Measurements from ENCODE around the gene LUZP1.

LUZP1 gene

DNA sequence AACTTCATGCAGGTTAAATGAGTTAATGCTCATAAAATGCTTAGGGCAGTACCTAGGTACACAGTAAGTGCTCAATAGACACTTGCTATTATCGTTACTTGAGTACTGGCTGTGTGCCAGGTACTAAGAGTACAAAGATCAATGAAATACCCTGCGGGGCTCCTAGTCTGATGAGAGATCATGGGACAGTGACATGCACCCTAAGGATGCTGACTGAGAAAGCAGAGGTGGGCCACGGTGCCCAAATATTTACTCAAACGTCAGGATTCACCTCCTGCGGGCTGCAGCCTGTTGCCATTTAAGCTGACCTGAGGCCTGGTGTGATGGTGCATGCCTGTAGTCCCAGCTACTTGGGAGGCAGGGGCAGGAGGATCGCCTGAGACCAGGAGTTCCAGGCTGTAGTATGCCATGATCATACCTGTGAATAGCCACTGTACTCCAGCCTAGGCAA, 19.8 kb upstream of the LUZP1 start:
- no peak for DNase-seq

- DNase-seq: no peak
These were observed 19.0 kb upstream of the LUZP1 start for GRCh38 chr1:23187637-23188036.

DNA sequence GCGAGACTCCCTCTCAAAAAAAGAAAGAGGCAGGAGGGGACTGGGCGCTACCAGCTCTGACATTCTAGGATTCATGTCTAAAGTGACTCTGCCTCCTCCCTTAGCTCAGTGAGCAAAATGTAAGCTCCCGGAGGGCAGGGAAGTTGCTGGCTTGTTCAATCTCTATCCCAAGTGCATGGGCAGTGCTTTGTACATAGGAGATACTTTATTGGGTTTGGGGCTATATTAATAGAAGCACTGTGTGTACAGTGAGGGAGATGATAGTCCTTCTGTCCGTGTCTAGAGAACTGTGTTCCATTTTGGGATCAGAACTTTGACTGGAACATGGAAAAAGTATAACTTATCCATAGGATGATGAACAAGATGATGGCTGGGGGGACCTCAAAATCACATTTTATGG, 16.7 kb upstream of the LUZP1 start:
- no peak for DNase-seq

GRCh38 chr1:23184212-23184934, 15.7 kb upstream of the LUZP1 start:
- peak; percentile 59 for DNase-seq

DNA sequence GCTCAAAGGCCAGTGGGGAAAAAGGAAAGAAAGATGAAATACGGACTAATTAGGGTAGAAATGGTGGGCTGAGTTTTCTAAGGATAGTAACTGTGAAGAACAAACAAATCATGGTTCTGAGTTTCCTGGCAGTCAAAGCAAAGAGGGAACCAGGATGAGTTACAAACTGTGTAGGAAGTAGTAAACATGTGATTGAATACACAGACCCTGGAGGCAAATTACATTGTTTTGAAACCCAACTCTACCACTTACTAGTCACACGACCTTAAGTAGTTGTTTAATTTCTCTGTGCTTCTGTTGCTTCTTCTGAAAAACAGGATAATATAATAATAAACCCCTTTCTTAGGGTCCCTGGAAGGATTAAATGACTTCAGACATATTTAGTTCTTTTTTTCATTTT, 11.2 kb upstream of the LUZP1 start:
- no peak for DNase-seq

DNA sequence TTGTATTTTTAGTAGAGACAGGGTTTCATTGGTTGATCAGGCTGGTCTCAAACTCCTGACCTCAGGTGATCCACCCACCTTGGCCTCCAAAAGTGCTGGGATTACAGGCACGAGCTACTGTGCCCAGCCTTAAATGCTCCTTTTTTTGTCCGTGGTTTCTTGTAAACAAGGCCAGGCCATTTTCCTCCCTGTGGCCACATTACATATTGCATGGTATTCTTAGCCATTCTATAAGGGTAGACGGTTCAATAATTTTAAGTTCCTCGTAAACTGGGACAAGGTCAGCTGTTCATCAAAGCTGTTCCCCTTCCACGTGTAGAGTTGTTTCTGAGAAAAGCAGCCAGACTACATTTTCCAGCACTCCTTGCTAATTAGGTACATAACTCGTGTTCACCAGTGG, 10.3 kb upstream of the LUZP1 start:
- peak; percentile 65 for DNase-seq

DNA sequence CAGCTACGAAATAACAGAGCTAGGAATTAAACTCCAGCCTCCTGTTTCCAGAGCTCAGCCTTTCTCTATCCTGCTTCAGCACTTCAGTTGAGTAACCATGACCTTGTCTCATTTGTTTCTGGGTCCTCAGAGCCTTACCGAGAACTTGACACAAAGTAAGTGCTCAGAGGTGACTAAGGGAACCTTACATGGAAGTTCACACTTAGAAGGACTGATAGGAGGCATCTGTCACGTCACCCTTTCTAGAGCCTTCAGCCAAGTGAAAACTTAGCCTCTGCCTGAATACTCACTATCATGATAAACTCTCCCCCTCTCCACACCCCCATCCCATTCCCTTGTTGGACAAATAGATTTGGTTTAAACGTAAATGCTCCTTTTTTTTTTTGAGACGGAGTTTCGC, 9.8 kb upstream of the LUZP1 start:
- no peak for DNase-seq

- peak; percentile 85 for DNase-seq
These were observed 9.1 kb upstream of the LUZP1 start for GRCh38 chr1:23177438-23178380.

- DNase-seq: no peak
These were observed 8.4 kb upstream of the LUZP1 start for GRCh38 chr1:23177031-23177430.

GRCh38 chr1:23174426-23175110, 5.9 kb upstream of the LUZP1 start:
- DNase-seq: no peak

GRCh38 chr1:23171181-23171755, 2.6 kb upstream of the LUZP1 start:
- DNase-seq: no peak

DNA sequence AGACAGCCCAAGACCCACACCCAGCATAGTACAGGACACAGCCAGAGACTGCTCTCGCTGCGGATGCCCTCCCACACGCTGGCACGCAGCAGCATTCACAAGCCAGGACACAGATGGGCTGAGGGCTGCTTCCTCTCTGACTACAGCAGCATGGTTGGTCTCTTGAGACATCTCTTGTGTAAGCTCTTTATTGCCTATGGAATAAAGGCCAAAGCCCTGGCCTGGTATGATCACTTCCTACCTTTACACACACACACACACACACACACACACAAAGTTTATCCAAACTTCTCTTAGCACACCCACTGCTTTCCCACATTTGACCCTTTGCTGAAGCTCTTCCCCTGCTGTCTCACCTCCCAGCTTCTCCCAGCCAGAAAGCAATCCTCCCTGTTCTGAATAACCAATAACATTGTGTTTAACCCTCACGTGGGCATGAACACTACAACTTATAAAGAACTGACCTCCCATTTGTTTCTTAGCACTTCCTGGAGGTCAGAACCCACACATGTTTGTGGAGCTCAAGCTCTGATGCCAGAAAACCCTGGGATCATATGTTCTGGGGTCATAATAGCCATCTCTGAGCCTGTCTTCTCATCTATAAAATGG, 1.2 kb upstream of the LUZP1 start:
- no peak for DNase-seq

- no peak for DNase-seq
These were observed 529 bp upstream of the LUZP1 start for GRCh38 chr1:23169195-23169575.

DNA sequence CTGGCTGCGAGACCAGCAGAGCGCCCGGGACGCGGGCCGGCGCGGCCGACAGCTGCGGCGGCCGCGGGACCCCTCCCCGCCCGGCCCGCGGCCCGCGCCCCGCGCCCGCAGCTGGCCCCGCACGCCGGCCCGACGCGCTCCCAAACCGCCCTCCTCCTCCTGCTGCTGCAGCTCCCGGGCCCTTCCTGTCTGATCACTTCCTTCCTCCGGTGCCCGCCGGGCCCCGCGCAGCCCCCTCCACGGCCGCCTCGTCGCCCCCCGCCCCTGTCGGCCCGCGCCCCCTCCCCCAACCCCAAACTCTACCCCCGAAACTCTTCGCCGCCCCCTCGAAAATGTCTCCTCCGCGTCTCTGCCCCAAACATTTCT, 594 bp downstream of the LUZP1 start:
- DNase-seq: peak; percentile 67

GRCh38 chr1:23167353-23168078, 1.1 kb downstream of the LUZP1 start:
- DNase-seq: peak; percentile 66

DNA sequence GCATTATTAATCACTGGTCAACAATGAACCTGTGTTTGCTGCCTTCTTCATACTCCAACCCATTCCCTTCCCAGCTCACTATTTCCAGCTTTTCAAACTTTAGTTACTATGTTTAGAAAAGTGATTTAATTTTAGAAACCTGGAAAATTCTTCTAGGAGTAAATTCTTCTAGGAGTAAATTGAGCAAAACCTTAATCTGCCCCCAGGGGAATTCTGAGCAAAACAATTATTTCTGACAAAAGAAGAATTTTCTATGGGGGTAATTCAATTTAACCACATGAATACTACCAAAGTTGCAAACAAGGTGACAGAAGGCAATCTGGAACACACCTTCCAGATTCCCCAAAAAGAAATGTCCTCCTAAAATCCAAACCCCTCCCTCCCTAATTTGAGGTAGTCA, 1.8 kb downstream of the LUZP1 start:
- no peak for DNase-seq

- DNase-seq: no peak
These were observed 5.3 kb downstream of the LUZP1 start for GRCh38 chr1:23163395-23163794.

DNA sequence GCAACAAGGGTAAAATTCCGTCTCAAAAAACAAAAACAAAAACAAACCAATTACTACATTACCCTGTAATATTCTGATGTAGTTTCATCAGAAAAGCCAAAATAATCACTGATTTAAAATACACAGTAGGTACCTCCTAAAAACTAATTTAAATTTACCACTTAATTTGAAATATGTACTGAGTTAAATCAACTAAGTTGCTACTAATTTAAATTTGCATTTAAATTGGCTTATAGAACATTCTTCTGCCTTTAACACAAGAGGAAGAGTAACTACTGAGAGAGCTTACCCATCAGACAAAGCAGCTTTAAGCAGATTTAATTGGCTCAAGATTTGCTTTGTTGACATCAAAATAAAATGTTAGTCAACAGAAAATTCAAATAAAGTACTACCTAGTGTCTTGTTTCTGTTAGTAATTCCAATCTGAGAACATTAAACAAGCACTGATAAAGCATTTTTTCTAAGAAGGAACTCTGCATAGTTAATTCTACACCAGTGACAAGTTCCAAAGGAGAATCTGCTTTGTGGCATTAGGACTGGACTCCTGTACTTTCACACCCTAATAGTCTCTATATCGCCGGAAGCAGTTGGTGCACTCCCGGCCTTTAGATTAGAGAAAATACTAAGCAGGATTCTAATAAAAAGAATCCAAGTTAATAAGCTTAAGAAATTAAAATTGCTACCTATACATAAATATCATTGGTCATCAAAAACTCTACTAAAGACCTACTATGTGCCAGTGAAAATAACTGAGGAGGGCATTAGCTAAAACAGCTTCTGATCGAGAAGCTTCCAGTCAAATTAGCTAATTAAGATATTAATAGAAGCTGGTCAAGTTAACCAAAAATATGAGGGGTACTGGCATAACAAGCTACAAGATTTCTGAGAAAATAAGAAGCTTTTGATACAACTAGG, 8.4 kb downstream of the LUZP1 start:
- no peak for DNase-seq

DNA sequence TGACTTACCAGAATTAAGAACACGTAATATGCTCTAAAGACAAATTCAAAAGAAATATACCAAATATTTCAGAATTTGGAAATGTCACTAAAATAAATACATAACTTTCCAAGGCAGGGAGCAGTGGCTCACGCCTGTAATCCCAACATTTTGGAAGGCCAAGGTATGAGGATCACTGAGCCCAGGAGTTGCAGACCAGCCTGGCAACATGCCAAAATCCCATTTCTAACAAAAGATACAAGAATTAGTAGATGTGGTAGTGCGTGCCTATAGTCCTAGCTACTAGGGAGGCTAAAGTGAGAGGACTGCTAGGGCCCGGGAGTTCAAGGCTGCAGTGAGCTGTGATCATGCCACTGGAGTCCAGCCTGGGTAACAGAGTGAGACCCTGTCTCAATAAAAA, 11.7 kb downstream of the LUZP1 start:
- no peak for DNase-seq

- no peak for DNase-seq
These were observed 15.5 kb downstream of the LUZP1 start for GRCh38 chr1:23152966-23153684.

All from DMS53 (cell line).